Mucosa of rectum (tissue), 2 donors: Measurements from ENCODE around the gene NOP14.
"Not testable (repeated sequence)": the region's sequence is repeated elsewhere in the genome, so short reads cannot be mapped to it uniquely, and the experiment has no call there.

Source experiments
- H3K27ac ChIP-seq, 2 donors: one replicate each; pipeline ENCODE4 v1.7.0; 2013; ENCODE audit warnings: inconsistent platforms in 2 of 2, low read depth in 2 of 2, low read length in 2 of 2
- H3K27me3 ChIP-seq, 2 donors: one replicate each; pipeline ENCODE4 v1.7.0; 2013; ENCODE audit warnings: low read length in 2 of 2; ENCODE audit not compliant: control insufficient read depth in 2 of 2, insufficient read depth in 2 of 2
- H3K36me3 ChIP-seq, 2 donors: one replicate each; pipeline ENCODE4 v1.7.0; 2013; ENCODE audit warnings: low read length in 2 of 2; ENCODE audit not compliant: control insufficient read depth in 2 of 2, insufficient read depth in 2 of 2
- H3K4me1 ChIP-seq, 2 donors: one replicate each; pipeline ENCODE4 v1.7.0; 2013; ENCODE audit warnings: low read length in 2 of 2, mild to moderate bottlenecking in 1 of 2; ENCODE audit not compliant: control insufficient read depth in 2 of 2, insufficient read depth in 2 of 2
- H3K4me3 ChIP-seq, 2 donors: one replicate each; pipeline ENCODE4 v1.7.0; 2013; ENCODE audit warnings: low read length in 2 of 2
- H3K9ac ChIP-seq, 2 donors: one replicate each; pipeline ENCODE4 v1.7.0; 2013; ENCODE audit warnings: low read length in 2 of 2, low read depth in 1 of 2, mild to moderate bottlenecking in 1 of 2
- H3K9me3 ChIP-seq, 2 donors: one replicate each; pipeline ENCODE4 v1.7.0; 2013; ENCODE audit warnings: low read length in 2 of 2; ENCODE audit not compliant: control insufficient read depth in 2 of 2
- donor health status: healthy.
- donor health status: Normal muscosa, but diverticular disease.

NOP14 gene

DNA sequence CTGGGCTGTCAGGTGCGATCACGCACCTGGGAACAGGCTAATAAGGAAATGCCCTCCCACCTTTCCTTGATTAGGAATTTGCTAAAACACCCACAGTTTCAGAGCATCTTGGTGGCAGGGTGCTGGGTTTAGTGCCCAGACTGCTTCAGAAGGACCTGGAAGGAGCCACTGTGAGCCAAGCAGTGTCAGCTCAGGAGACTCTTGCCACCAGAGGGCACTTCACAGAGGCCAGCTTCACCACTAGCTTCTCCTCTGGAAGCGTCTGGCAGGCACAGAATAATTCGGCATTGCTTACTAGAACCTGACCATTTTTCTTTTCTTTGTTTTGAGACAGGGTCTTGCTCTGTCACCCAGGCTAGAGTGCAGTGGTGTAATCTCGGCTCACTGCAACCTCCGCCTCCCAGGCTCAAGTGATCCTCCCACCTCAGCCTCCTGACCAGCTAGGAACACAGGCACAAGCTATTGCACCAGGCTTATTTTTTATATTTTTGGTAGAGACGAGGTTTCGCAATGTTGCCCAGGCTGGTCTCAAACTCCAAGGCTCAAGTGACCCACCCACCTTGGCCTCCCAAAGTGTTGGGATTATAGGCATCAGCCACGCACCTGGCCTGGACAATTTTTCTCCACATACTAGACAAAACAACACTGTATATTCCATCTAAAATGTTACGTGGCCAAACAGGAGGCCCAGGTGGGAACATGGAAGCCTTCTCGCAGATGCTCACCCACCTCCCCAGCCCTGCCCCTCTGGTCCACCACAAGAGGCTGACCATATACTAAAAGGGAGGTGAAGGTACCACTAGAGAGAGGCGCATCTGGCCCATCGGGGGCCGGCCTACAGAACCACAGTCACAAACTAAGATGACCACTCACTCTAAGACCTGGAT, 14.1 kb downstream of the NOP14 start:
- Histone ChIP-seq H3K4me3 (no peak overlapping the region), H3K27ac (no peak overlapping the region), H3K9me3 (no peaks in the 10 kb centered on the region), H3K36me3 (peaks cover 75 to 80% of the 10 kb centered on the region in 2 donors), H3K4me1 (no peaks in the 10 kb centered on the region), H3K9ac (no peak overlapping the region), H3K27me3 (no peaks in the 10 kb centered on the region)

DNA sequence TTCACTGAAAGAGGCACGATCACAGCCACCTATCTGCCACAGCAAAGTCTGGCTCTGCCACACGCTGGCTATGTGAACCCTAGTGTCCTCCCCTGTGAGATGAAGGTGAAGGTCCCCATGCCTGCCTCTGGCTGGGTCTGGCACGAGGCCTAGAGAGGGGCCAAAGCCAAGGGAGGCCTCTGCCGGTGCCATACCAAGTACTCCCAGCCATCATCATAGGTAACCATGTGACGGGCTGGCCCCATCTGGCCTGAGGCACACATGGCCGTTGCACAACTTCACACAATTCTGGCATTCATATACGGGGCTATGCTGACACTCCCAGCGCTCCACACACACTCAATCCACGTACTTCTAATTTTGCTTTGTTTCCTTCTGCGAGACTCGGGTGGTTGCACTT, 15.3 kb downstream of the NOP14 start:
- H3K9ac ChIP-seq, result no peak overlapping the region
- H3K9me3 ChIP-seq, result no peaks in the 10 kb centered on the region
- H3K36me3 ChIP-seq, result peaks cover 76 to 82% of the 10 kb centered on the region in 2 donors
- H3K4me1 ChIP-seq, result peaks cover 5% of the 10 kb centered on the region in 2 donors
- H3K27me3 ChIP-seq, result no peaks in the 10 kb centered on the region
- H3K27ac ChIP-seq, result no peak overlapping the region
- H3K4me3 ChIP-seq, result no peak overlapping the region

DNA sequence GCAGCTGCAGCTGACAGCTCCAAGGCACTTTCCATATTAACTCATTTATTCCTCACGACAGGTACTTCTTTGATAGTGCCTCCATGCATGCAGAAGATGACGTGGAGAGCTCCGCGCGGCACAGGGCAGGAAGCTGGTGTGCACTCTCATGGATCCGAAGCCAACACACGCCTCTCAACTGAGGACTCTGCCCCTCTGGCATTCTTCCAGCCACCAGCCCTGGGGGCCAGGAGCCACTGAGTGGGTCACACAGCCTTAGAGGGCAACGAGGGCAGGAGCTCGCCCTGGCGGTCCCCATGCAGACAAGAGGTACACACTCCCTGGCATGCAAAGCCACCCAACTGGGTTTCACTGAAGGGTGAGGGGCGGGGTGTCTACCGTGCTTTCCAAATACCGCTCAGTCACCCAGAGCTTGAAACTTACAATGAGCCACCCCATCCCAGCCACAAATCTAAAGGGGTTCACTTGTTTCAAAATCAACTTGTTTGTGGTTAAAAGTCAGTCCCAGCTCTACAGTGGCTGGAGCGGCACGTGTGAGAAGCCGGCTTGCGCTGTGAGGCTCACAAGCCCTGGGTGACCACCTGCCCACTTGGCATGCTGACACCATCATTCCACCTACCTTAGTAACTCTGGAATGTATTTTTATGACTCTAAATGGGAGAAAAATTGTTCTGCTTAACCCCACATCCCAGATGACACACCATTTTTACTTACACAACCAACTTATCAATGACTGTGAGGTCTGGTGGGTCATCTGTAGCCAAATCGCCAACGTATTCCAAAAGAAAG, 16.2 kb downstream of the NOP14 start:
- Histone ChIP-seq H3K9me3 (no peaks in the 10 kb centered on the region), H3K4me1 (peaks cover 10 to 12% of the 10 kb centered on the region in 2 donors), H3K27ac (no peak overlapping the region)

DNA sequence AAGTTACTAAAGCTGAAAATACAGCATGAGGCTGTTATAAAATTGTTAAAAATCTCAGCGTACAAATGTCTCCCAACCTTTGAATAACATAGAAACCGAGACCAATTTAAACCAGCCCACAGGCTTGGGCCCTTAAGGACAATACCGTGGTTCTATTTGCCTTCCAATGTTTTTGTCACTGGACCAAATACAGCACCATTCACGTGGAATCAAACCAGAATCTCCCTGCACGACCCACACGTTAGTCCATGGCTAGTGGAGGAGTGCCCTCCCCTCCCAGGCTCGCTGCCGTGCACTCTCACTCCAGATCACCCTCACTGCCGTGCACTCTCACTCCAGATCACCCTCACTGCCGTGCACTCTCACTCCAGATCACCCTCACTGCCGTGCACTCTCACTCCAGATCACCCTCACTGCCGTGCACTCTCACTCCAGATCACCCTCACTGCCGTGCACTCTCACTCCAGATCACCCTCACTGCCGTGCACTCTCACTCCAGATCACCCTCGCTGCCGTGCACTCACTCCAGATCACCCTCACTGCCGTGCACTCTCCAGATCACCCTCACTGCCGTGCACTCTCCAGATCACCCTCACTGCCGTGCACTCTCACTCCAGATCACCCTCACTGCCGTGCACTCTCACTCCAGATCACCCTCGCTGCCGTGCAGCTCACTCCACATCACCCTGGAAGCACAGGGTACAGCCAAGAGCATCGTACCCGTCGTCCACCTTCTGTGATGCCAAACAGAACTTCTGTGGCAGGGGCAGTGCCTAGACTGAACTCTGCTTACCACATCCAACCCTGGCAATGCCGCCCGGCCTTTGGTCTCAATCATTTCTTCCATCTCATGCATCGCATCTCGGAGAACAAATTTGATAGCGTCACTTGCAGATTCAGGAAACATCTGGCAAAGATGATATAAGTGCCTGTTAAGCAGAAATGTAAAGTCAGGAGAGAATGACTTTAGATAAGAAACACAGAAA, 17.3 kb downstream of the NOP14 start:
- H3K9me3 ChIP-seq, H3K4me3 ChIP-seq, H3K27me3 ChIP-seq, H3K27ac ChIP-seq, H3K9ac ChIP-seq: not testable (repeated sequence)
- Histone ChIP-seq H3K36me3 (peaks cover 78 to 81% of the 10 kb centered on the region in 2 donors), H3K4me1 (peaks cover 10 to 12% of the 10 kb centered on the region in 2 donors)

More for the DNA sequence above, 16.2 kb downstream of the NOP14 start:
- H3K9ac ChIP-seq, result no peak overlapping the region
- no peaks in the 10 kb centered on the region for H3K27me3 ChIP-seq
- peaks cover 74 to 79% of the 10 kb centered on the region in 2 donors for H3K36me3 ChIP-seq
- H3K4me3 ChIP-seq, result no peak overlapping the region

DNA sequence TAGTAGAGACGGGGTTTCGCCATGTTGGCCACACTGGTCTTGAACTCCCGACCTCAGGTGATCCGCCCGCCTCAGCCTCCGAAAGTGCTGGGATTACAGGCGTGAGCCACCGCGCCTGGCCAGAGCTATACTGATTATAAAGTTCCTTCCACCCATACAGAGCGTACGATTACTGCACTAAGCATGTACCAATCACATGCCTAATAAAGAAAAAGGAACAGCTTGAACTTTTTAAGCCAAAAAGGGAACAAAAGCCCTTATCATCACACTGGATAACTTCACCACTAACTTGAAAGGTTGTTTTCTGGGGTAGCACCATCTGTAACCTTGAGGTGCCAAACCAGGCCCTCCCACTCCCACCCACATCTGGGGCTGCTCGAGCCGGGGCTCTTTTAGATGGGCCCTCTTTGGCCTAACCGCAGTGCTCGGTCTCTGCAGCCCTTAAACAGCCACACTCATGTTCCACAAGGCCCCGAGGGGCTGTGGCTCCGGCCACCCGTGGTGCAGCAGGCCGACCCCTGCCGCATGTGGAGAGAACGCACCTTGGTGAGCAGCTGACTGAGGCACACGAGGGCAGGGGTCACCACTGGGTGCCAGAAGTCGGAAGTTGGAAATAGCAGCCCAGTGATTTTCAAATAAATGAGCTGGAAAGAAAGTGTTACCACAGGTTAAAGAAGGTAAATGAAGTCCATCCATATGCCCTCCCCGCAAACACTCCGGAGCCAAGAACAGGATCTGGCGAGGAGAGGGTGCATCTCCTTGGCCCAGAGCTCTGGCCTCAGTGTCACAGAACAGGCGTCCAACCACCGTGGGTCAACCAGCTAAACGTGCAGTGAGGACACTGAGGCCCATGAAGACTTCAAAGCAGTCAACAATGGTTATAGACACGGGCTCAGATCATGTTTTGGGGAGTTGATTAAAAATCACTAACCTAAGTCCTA, 18.4 kb downstream of the NOP14 start:
- Histone ChIP-seq H3K4me1 (peaks cover 10 to 12% of the 10 kb centered on the region in 2 donors), H3K4me3 (no peak overlapping the region), H3K36me3 (peaks cover 80 to 85% of the 10 kb centered on the region in 2 donors), H3K27ac (no peak overlapping the region), H3K9me3 (no peaks in the 10 kb centered on the region), H3K27me3 (no peaks in the 10 kb centered on the region), H3K9ac (no peak overlapping the region)

DNA sequence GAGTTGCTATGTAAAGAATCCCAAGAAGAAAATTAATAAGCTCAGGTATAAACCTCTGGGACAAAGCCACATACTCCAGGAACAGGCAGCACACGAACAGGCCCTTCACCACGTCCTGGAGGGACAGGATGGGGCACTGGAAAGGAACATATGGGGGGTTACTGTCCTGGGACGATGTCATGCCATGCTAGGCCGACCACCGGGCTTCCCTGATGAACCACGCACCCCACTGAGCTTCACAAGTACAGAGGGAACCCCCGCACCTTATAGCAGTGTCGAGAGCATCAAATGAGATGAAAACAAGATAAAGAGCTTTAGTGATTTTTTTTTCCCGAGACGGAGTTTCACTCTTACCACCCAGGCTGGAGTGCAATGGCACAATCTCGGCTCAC, 19.1 kb downstream of the NOP14 start:
- Histone ChIP-seq H3K27ac (no peak overlapping the region), H3K4me3 (no peak overlapping the region), H3K4me1 (peaks cover 10 to 12% of the 10 kb centered on the region in 2 donors), H3K9ac (no peak overlapping the region), H3K36me3 (peaks cover 81 to 87% of the 10 kb centered on the region in 2 donors), H3K27me3 (no peaks in the 10 kb centered on the region), H3K9me3 (no peaks in the 10 kb centered on the region)

DNA sequence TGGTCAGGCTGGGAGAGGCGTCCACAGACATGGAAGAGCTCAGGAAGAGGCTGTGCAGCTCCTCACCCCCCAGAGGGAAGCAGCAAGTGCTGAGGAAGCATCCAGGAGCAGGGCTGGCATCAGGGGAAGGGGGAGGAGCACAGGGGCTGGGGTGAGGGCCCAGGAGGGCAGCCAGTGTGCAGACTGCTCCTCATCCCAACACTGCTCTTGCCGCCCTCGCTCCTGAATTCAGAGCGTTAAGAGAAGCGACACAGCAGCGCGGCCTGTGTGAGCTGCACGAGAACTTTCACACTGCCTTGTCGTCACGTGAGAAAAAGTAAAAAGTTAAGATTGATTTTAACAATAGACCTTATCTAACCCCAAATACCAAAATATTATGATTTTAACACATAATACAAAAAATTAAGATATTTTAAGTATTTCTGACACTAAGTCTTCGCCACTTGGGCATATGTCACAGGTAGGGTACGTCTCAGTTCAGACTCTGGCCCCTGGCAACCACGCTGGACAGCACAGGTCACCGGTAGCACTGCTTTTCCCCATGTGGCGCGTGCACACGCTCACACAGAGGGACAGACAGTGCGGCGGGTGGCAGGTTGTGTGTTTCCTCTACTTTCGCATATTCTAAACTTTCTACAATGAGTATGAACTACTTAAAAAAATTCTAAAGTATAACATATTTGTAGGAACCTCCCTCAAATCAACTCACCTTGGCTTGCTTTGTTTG, 19.7 kb downstream of the NOP14 start:
- no peaks in the 10 kb centered on the region for H3K27me3 ChIP-seq
- H3K9me3 ChIP-seq, result no peaks in the 10 kb centered on the region
- H3K4me3 ChIP-seq, result no peak overlapping the region
- peak overlapping the region; percentile 46 to 77 for H3K27ac ChIP-seq
- H3K9ac ChIP-seq, result no peak overlapping the region
- H3K4me1 ChIP-seq, result peaks cover 10 to 12% of the 10 kb centered on the region in 2 donors
- peaks cover 81 to 87% of the 10 kb centered on the region in 2 donors for H3K36me3 ChIP-seq

DNA sequence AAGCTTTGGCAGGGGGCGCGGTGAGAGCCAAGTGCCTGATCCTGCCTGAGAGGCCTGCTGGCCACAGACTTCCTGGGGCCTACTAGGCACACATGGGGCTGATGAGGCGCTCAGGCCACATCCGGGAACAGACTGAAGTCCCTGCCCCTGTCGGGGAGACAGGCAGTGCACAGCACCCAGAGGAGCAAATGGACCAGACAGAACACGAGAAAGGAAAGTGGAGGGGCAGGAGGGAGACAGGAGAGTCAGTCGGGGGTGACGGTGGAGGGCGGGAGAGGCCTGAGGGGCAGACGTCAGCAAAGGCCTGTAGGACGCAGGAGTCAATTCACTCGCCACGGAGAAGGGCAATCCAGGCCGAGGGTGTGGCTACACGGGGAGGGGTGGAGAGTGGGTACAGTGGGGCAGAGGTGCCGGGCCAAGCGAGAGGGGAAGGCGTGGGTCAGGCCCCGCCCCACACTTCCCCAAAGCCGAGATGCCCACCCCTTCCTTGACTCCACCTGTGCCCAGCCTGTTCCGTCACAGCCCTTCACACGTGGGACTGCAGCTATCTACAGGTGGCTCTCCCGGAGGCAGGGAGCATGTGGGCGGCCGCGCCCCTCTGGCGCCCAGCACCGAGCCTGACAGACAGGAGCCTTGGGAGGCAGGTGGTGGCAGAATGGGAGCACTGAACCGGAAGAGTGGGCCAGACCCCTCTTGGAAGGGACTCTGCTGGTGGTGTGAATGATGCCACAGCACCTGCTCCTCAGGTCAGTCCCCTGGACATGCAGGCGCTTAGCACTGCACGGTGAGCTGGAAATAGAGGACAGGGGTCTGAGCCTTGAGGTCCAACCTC, 20.5 kb downstream of the NOP14 start:
- peak overlapping the region; percentile 72 to 77 for H3K27ac ChIP-seq
- H3K4me3 ChIP-seq, result peak overlapping the region in 1 of 2 donors; percentile 13
- peaks cover 75 to 87% of the 10 kb centered on the region in 2 donors for H3K36me3 ChIP-seq
- no peaks in the 10 kb centered on the region for H3K9me3 ChIP-seq
- peaks cover 10 to 12% of the 10 kb centered on the region in 2 donors for H3K4me1 ChIP-seq
- peak overlapping the region; percentile 32 to 60 for H3K9ac ChIP-seq
- H3K27me3 ChIP-seq, result no peaks in the 10 kb centered on the region
